ENCODE data around the gene YPEL2.
"Not testable (repeated sequence)": the region's sequence is repeated elsewhere in the genome, so short reads cannot be mapped to it uniquely, and the experiment has no call there.

The YPEL2 gene

DNA sequence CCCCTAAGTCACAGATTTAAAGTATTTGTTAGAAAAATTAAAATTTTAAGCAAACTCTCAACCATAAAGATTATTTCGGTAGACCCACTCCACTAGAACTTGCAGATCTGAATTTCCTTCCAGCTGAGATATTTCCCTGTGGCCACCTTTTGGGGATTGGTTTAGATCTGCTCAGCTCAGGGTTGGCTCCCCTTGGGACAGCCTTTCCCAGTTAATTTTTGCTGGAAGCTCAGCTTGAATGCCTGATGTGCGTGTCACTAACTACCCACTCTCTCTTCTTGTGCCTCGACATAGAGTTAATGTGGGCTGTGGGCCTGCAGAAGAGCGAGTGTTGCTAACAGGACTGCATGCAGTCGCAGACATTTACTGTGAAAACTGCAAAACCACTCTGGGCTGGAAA, 57.6 kb downstream of the YPEL2 start:
- Mint-ChIP-seq H3K9me3 (no peaks in the 10 kb centered on the region), H3K4me3 (no peak overlapping the region), H3K36me3 (peaks cover 1 to 3% of the 10 kb centered on the region in 2 donors), H3K27me3 (no peaks in the 10 kb centered on the region), H3K27ac (peak overlapping the region; percentile 42), H3K4me1 (peaks cover 3 to 5% of the 10 kb centered on the region in 2 donors)
- ATAC-seq (replicated peaks), result no peak
- DNase-seq, result no peak

DNA sequence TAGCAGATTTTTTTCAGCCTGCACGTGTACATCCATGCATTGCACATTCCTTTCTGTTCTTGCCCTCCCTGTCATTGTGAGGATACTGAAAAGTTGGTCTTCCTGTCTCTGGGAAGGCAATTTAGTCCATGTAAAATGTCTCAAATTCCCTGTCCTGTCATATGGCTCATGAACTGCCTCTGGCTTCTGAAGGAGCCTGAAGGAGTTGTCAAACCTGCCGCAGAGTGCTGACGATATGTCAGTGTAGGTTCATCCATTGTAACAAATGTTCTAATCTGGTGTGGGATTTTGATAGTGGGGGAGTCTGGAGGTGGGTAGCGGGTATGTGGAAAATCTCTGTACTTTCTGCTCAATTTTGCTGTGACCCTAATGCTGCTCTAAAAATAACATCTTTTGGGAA, 59.6 kb downstream of the YPEL2 start:
- peaks cover 3% of the 10 kb centered on the region in 2 donors for H3K4me1 Mint-ChIP-seq

DNA sequence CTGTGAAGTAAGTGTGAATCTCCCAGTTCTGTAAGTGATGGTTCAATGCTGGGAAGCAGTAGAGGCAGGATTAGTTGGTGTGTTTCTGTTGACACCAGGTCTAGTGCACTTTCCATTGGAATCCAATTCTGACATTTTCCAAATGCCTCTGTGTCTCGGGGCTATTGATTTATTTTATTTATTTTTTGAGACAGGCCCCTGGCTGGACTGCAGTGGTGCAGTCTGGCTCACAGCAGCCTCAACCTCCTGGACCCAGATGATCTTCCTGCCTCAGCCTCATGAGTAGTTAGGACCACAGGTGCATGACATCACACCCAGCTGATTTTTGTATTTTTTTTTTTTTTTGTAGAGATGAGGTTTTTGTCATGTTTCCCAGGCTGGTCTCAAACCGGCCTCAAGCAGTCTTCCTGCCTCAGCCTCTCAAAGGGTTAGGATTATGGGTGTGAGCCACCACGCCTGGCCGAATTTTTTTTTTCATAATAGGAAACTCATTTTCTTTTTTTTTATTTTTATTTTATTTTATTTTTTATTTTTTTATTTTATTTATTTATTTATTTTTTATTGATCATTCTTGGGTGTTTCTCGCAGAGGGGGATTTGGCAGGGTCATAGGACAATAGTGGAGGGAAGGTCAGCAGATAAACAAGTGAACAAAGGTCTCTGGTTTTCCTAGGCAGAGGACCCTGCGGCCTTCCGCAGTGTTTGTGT, 61.7 kb downstream of the YPEL2 start:
- H3K4me3 Mint-ChIP-seq, result no peak overlapping the region
- no peaks in the 10 kb centered on the region for H3K9me3 Mint-ChIP-seq
- no peaks in the 10 kb centered on the region for H3K27me3 Mint-ChIP-seq
- no peaks in the 10 kb centered on the region for H3K4me1 Mint-ChIP-seq
- peaks cover 3 to 21% of the 10 kb centered on the region in 2 donors for H3K36me3 Mint-ChIP-seq
- H3K27ac Mint-ChIP-seq, result no peak overlapping the region
- ATAC-seq (replicated peaks), result no peak
- DNase-seq, result no peak

More for the DNA sequence above, 59.6 kb downstream of the YPEL2 start:
- Mint-ChIP-seq H3K9me3 (no peaks in the 10 kb centered on the region), H3K4me3 (no peak overlapping the region), H3K36me3 (peaks cover 1 to 10% of the 10 kb centered on the region in 2 donors), H3K27ac (no peak overlapping the region), H3K27me3 (no peaks in the 10 kb centered on the region)
- no peak for DNase-seq
- no peak for ATAC-seq (replicated peaks)

- H3K4me3 Mint-ChIP-seq; H3K9me3 Mint-ChIP-seq; H3K4me1 Mint-ChIP-seq; H3K27me3 Mint-ChIP-seq; DNase-seq; ATAC-seq (replicated peaks); H3K27ac Mint-ChIP-seq: not testable (repeated sequence)
- H3K36me3 Mint-ChIP-seq, result peaks cover 3 to 21% of the 10 kb centered on the region in 2 donors
Observed at GRCh38 chr17:59393742-59394410, 62.4 kb downstream of the YPEL2 start.

DNA sequence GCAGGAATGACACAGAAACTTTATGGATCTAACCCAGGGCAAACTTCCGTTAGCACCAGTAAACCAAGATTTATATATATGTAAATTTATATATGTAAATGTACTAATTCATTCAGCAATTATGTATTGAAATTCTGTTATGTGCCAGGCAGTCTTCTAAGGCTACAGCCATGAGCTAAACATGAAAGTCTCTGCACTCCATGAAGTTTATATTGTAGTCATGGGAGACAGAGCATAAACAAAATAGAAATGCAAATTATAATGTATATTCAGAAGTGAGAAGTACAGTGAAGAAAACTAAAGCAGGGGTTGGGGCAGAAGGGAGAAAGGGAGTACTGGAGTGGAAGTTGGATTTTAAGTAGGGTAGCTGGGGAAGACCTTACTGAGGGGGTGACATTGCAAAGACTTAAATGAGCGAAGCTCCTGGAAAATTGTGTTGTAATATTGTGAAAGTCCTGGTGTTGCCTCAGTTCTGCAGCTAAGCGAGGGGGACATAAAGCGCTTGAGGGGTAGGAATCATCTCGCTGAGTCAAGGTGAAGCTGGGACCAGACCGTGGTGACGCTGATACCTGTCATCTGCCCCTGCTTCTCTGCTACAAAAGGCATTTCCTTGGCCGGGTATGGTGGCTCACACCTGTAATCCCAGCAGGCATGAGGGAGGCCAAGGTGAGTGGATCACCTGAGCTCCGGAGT, 64.8 kb downstream of the YPEL2 start:
- H3K9me3 Mint-ChIP-seq, result no peaks in the 10 kb centered on the region
- no peak overlapping the region for H3K4me3 Mint-ChIP-seq
- no peak overlapping the region for H3K27ac Mint-ChIP-seq
- DNase-seq, result no peak
- H3K36me3 Mint-ChIP-seq, result peaks cover 7 to 26% of the 10 kb centered on the region in 2 donors
- ATAC-seq (replicated peaks), result no peak
- no peaks in the 10 kb centered on the region for H3K4me1 Mint-ChIP-seq
- no peaks in the 10 kb centered on the region for H3K27me3 Mint-ChIP-seq

GRCh38 chr17:59397316-59398073, 66.0 kb downstream of the YPEL2 start:
- no peak for ATAC-seq (replicated peaks)

GRCh38 chr17:59399914-59400313, 68.5 kb downstream of the YPEL2 start:
- no peak for ATAC-seq (replicated peaks)
- Mint-ChIP-seq H3K27me3 (no peaks in the 10 kb centered on the region), H3K4me1 (no peaks in the 10 kb centered on the region), H3K4me3 (no peak overlapping the region), H3K9me3 (no peaks in the 10 kb centered on the region), H3K27ac (no peak overlapping the region), H3K36me3 (peaks cover 11 to 29% of the 10 kb centered on the region in 2 donors)
- DNase-seq, result no peak

More at GRCh38 chr17:59397316-59398073, 66.0 kb downstream of the YPEL2 start:
- no peaks in the 10 kb centered on the region for H3K4me1 Mint-ChIP-seq
- H3K9me3 Mint-ChIP-seq, result no peaks in the 10 kb centered on the region
- no peak overlapping the region for H3K4me3 Mint-ChIP-seq
- peak overlapping the region; percentile 37 for H3K27ac Mint-ChIP-seq
- H3K27me3 Mint-ChIP-seq, result no peaks in the 10 kb centered on the region
- peaks cover 7 to 26% of the 10 kb centered on the region in 2 donors for H3K36me3 Mint-ChIP-seq
- DNase-seq, result no peak

DNA sequence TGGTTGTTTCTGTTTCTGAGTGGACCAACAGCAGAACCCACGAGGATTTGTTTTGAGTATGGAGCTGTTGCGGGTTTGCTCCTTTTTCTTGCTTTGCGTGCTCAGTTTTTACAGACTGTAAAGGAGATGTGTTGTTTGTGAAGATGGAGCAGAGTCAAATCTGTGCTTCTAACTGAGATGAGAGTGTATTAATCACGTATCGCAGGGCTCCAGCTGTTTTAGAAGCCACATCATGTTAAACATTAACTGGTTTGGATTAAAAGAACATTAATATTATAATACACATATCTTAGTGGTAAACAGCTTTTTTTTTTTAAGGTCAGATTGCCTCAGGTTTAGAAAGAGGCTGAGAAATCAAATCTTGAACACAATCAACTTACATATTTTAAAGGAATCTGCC, 69.4 kb downstream of the YPEL2 start:
- no peaks in the 10 kb centered on the region for H3K9me3 Mint-ChIP-seq
- H3K36me3 Mint-ChIP-seq, result peaks cover 11 to 26% of the 10 kb centered on the region in 2 donors
- H3K4me1 Mint-ChIP-seq, result no peaks in the 10 kb centered on the region
- H3K27me3 Mint-ChIP-seq, result no peaks in the 10 kb centered on the region
- no peak overlapping the region for H3K27ac Mint-ChIP-seq
- DNase-seq (no peak), ATAC-seq (replicated peaks) (no peak)
- H3K4me3 Mint-ChIP-seq, result no peak overlapping the region

GRCh38 chr17:59401274-59401673, 69.8 kb downstream of the YPEL2 start:
- ATAC-seq (replicated peaks) (no peak), DNase-seq (no peak)
- Mint-ChIP-seq H3K27ac (no peak overlapping the region), H3K36me3 (peaks cover 10 to 24% of the 10 kb centered on the region in 2 donors), H3K4me1 (no peaks in the 10 kb centered on the region), H3K9me3 (no peaks in the 10 kb centered on the region), H3K27me3 (no peaks in the 10 kb centered on the region), H3K4me3 (no peak overlapping the region)

DNA sequence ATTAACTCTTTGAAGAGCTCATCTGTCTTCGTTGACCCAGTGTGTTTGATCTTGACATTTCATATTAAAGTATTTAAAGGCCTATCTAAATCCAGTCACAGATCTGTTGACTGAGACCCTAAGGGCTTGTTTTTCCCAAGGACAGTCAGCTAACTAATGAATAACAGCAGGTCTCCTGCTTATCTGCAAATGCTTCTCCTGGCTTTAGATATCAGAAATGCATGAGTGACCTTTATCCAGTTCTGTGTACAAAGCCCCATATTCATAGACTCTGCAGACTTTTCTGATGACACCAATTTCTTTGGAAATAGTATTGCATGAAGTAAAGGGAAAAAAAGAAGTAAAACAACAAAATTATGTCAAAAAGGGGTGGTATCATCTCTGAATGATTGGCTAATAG, 70.3 kb downstream of the YPEL2 start:
- ATAC-seq (replicated peaks) (no peak), DNase-seq (no peak)
- Mint-ChIP-seq H3K36me3 (peaks cover 8 to 22% of the 10 kb centered on the region in 2 donors), H3K4me3 (no peak overlapping the region), H3K27me3 (no peaks in the 10 kb centered on the region), H3K27ac (peak overlapping the region; percentile 37), H3K9me3 (no peaks in the 10 kb centered on the region), H3K4me1 (peaks cover 0 to under 1% of the 10 kb centered on the region in 2 donors)

DNA sequence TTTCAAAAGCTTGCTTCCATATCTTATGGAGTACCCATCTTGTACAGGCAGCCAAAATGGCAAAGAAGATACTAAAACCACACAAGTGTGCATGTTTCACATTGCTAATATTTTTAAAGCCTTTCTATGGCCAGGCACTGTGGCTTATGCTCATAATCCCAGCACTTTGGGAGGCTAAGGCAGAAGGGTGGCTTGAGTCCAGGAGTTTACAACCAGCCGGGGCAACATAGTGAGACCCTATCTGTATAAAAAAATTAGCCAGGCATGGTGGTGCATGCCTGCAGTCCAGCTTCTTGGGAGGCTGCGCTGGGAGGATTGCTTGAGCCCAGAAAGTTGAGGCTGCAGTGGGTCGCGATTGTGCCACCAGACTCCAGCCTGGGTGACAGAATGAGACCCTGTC, 71.3 kb downstream of the YPEL2 start:
- H3K36me3 Mint-ChIP-seq, result peaks cover 8 to 15% of the 10 kb centered on the region in 2 donors
- no peak for DNase-seq
- no peak overlapping the region for H3K4me3 Mint-ChIP-seq
- H3K27me3 Mint-ChIP-seq, result no peaks in the 10 kb centered on the region
- H3K9me3 Mint-ChIP-seq, result no peaks in the 10 kb centered on the region
- H3K27ac Mint-ChIP-seq, result no peak overlapping the region
- ATAC-seq (replicated peaks), result no peak
- H3K4me1 Mint-ChIP-seq, result peaks cover 0 to 3% of the 10 kb centered on the region in 2 donors

DNA sequence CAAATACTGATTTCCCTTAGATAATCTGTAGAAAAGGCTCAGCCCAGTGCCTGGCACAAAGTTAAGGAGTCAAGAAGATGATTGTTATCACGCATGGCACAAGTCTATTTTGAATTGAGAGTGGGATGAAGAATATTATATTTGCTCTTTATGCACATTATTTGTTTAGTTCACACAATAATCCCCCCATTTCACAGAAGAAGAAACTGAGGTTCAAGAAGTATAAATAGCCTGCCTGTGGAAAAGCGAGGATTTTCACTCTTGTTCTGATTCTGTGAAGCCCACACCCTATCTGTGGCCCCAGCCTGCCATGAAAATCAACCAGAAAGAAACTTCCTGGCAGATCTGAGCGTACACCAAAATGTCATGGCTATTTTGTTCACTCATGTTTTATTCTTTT, 73.0 kb downstream of the YPEL2 start:
- H3K4me3 Mint-ChIP-seq, result no peak overlapping the region
- no peaks in the 10 kb centered on the region for H3K9me3 Mint-ChIP-seq
- no peak overlapping the region for H3K27ac Mint-ChIP-seq
- H3K27me3 Mint-ChIP-seq, result no peaks in the 10 kb centered on the region
- H3K36me3 Mint-ChIP-seq, result peaks cover 4 to 9% of the 10 kb centered on the region in 2 donors
- no peak for ATAC-seq (replicated peaks)
- H3K4me1 Mint-ChIP-seq, result peaks cover 6 to 7% of the 10 kb centered on the region in 2 donors
- no peak for DNase-seq

- peaks cover 6 to 10% of the 10 kb centered on the region in 2 donors for H3K4me1 Mint-ChIP-seq
- DNase-seq (no peak), ATAC-seq (replicated peaks) (no peak)
- no peak overlapping the region for H3K4me3 Mint-ChIP-seq
- no peak overlapping the region for H3K27ac Mint-ChIP-seq
- peaks cover 4 to 10% of the 10 kb centered on the region in 2 donors for H3K36me3 Mint-ChIP-seq
- H3K27me3 Mint-ChIP-seq, result no peaks in the 10 kb centered on the region
- no peaks in the 10 kb centered on the region for H3K9me3 Mint-ChIP-seq
Observed at GRCh38 chr17:59405944-59406705, 74.7 kb downstream of the YPEL2 start.
